UCSD-AML1 (cell line): ENCODE results near the gene ZNF813.

ENCODE experiments used
- DNase-seq: peaks from one replicate; lab custom pipeline; 2025; ENCODE audit not compliant: unreplicated experiment; lab: John Stamatoyannopoulos, UW

The ZNF813 gene

GRCh38 chr19:53519446-53519845 lies 51.9 kb downstream of the ZNF813 start:
- DNase-seq = no peak

DNA sequence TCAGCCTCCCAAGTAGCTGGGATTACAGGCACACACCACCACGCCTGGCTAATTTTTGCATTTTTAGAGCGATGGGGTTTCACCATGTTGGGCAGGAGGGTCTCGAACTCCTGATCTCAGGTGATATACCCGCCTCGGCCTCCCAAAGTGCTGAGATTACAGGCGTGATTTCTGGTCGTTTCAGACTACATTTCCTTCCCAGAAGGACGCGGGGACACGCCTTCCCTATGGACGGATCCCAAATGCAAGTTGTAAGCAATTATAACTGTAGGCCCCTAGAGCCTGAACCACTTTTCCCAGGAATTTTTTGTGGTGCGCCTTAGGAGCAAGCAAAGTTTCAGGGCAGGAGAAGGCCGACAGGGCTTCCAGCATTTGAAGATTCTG lies 52.6 kb downstream of the ZNF813 start:
- no peak for DNase-seq

DNA sequence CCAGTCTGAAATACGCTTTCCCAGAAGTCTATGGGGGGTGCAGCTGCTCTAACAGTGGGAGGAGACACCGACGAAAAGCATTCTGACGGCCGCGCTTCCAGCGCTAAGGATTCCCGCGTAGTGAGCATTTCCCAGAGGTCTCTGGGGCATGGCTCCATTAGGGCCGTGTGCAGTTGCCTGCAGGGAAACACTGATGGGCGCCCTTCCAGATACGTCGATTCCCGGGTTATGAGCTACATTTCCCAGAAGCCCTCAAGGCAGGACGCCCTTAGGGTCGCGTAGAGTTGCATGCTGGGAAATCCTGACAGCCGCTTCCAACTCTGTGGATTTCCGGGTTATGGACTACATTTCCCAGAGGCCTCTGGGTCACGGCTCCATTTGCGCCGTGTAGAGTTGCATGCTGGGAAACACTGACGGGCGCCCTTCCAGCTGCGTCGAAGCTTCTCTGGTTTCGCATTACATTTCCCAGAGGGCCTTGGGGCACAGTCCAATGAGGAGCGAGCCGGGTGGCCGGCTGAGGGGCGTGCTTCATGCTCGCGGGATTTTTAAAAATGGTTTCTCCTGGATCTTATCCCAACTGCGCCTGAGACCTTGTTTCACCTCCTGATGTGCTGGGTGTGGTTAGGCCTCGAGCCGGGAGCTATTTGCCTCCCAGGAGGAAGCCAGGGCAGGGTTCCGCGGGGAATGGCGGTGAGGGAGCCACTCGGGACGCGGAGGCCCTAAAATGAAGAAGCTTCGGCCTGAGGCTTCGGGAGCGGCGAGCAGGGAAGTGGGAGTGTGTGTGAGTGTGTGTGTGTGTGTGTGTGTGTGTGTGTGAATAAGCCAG lies 53.2 kb downstream of the ZNF813 start:
- DNase-seq = peak; percentile 93

DNA sequence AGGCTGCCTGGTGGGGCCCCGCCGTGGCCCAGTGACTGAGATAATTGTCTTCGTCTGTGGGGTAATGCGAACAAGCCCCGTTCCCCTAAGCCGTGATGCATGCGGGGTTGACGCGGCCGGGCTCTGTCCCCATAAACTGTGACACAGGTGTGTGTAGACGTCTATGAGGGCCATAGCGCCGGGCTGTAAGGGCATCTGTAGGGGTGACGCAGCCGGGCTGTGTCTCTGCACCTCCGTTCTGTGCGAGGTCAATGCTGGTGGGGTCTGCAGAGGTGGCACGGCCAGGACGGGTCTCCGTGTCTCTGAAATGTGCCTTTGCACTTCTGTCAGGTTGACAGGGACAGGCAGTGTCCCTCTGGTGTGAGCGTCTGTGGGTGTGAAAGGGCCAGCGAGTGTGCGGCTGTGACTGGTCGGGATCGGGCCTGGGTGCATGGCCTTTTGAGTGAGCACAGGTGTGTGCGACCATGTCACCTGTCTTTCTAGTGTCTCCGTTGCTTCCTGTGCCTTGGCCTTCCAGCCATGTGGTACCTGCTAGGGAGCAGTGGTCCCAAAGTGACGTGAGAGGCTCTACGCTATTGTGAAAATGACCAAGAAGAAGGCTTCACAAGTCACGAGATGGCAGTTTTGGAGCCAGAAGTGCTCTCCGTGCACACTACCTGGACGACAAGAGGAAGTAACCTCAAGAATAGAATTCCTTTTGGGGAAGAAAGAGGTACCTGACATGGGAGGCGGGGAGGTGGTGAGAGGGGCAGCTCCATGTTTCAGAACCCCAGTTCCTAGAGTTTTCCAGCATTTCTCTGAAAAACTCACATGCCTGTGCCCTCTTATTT lies 54.1 kb downstream of the ZNF813 start:
- DNase-seq = no peak

DNA sequence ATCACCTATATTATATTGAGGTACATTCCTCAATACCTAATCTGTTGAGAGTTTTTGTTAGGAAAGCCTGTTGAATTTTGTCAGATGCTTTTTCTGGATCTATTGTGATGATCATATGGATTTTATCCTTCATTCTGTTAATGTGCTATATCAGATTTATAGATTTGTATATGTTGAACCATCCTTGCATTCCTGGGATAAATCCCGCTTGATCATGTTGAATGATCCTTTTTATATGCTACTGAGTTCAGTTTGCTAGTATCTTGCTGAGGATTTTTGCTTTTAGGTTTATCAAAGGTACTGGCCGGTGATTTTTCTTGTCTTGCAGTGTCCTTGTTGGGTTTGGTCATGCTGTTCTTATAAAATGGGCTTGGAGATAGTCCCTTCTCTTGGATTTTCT lies 58.4 kb downstream of the ZNF813 start:
- DNase-seq = no peak

DNA sequence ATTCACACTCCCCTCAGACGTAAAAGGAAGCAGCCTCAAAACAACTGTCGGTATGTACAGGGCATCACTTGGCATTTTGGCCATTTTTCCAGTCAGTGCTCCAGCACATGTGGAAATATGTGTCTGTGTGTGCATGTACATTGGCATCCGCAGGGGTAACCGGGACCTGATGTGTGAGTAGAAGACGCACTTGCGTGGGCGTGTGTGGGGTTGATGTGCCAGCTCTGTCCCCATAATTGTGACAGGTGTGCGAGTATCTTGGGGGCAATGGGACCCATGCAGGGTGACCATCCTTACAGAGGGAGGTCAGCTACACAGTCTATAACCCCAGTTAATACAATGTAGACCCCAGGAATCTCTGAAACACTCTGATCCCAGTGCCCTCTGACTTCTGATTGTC lies 63.1 kb downstream of the ZNF813 start:
- DNase-seq = no peak

GRCh38 chr19:53531457-53531856 lies 63.9 kb downstream of the ZNF813 start:
- no peak for DNase-seq

DNA sequence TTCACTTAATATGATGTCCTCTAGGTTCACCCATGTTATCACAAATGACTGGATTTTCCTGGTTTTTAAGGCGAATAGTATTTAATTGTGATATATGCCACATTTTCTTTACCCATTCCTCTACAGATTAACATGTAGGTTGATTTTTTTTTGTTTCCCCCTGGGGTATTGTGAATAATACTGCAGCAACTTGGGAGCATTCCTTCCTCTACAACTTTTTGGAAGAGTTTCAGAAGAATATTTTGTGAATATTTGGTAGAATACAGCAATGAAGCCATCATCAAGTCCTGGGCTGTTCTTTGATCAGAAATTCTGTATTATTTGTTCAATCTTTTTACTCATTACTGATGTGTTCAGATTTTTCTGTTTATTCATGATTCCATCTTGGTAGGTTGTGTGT lies 64.8 kb downstream of the ZNF813 start:
- no peak for DNase-seq

GRCh38 chr19:53536225-53536548 lies 68.7 kb downstream of the ZNF813 start:
- no peak for DNase-seq

DNA sequence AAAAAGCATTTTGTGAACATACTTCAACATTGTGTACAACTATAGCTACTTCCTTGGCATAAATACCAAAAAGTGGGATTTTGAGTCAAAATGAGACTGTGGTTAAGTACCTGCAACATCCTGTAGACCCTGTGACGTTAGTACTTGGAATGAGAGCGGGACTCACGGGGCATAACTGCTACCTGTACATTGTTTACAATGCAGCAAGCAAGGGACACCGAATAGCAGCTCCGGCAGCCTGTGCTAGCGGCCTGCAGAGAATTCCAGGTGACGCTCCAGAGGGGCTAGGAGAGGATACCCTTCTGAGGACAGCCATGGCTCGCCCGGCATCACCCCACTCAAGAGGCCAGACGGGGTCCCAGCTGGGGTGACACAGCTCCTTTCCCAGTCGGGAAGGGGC lies 69.6 kb downstream of the ZNF813 start:
- no peak for DNase-seq

- DNase-seq = no peak
Observed at GRCh38 chr19:53537521-53538377, 70.2 kb downstream of the ZNF813 start, which contains the start of gene ZNF331. Gene ZNF331, plus strand, starts transcription at chr19:53538145. Its CDS starts 31,232 bp downstream, at chr19:53569377.

- no peak for DNase-seq
Observed at GRCh38 chr19:53538378-53539109, 71.0 kb downstream of the ZNF813 start.

DNA sequence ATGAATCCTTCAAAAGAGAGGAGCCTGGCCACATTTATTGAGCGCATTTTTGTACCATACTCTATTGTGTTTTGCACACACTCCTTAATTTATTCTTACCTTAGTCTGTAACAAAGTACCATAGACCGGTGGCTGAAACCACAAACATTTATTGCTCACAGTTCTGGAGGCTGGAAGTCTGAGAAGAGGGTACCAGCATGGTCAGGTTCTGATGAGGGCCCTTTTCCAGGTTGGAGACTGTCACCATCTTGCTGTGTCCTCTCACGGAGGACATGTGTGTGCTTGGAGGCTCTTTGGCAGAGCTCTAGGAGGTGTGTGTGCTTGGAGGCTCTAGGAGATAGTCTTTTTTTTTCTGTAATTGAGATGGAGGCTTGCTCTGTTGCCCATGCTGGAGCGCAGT lies 72.6 kb downstream of the ZNF813 start:
- DNase-seq = no peak

- no peak for DNase-seq
Observed at GRCh38 chr19:53541971-53542370, 74.4 kb downstream of the ZNF813 start.

GRCh38 chr19:53545271-53546065 lies 77.9 kb downstream of the ZNF813 start:
- no peak for DNase-seq
